Trophoblast cell (in vitro differentiated cells and primary cell): ENCODE measurements around the gene RASAL3.

Experiments used
- DNase-seq, 2 donors: peaks; one replicate each; pipeline ENCODE4 v3.0.0-alpha.2; 2016
- H2AFZ ChIP-seq: 2 replicates; pipeline ENCODE4 v1.6.1; 2013; ENCODE audit warnings: low read length, moderate library complexity, mild to moderate bottlenecking; ENCODE audit not compliant: insufficient read depth, poor library complexity
- H2AK5ac ChIP-seq: 2 replicates; pipeline ENCODE4 v1.6.1; 2013; ENCODE audit warnings: mild to moderate bottlenecking, low read length
- H2BK120ac ChIP-seq: 2 replicates; pipeline ENCODE4 v1.6.1; 2013; ENCODE audit warnings: low read length, mild to moderate bottlenecking, moderate library complexity; ENCODE audit not compliant: insufficient read depth, poor library complexity
- H2BK12ac ChIP-seq: 2 replicates; pipeline ENCODE4 v1.6.1; 2013; ENCODE audit warnings: mild to moderate bottlenecking, low read length, moderate library complexity
- H2BK5ac ChIP-seq: 2 replicates; pipeline ENCODE4 v1.6.1; 2013; ENCODE audit warnings: low read length, low read depth, moderate library complexity, mild to moderate bottlenecking; ENCODE audit not compliant: poor library complexity
- H3K14ac ChIP-seq: 2 replicates; pipeline ENCODE4 v1.6.1; 2013; ENCODE audit warnings: mild to moderate bottlenecking, low read length
- H3K18ac ChIP-seq: 2 replicates; pipeline ENCODE4 v1.6.1; 2013; ENCODE audit warnings: mild to moderate bottlenecking, low read length
- H3K23ac ChIP-seq: 2 replicates; pipeline ENCODE4 v1.6.1; 2013; ENCODE audit warnings: low read length
- H3K27ac ChIP-seq: 2 replicates; pipeline ENCODE4 v1.5.1; 2013; ENCODE audit warnings: low read depth, mild to moderate bottlenecking, inconsistent platforms, low read length, moderate library complexity
- H3K27me3 ChIP-seq: 2 replicates; pipeline ENCODE4 v1.6.1; 2013; ENCODE audit warnings: inconsistent platforms, mild to moderate bottlenecking, low read length, moderate library complexity; ENCODE audit not compliant: insufficient read depth
- H3K36me3 ChIP-seq, 2 experiments: 1 replicate in 1 of 2; 2 replicates in 1 of 2; pipeline ENCODE4 v1.6.1; 2013; ENCODE audit warnings: low read length in 2 of 2, mild to moderate bottlenecking in 2 of 2, moderate library complexity in 1 of 2; ENCODE audit not compliant: insufficient read depth in 2 of 2, control insufficient read depth in 1 of 2
- H3K4ac ChIP-seq: 2 replicates; pipeline ENCODE4 v1.6.1; 2013; ENCODE audit warnings: low read depth, mild to moderate bottlenecking, low read length, moderate library complexity
- H3K4me1 ChIP-seq, 2 experiments: 1 replicate in 1 of 2; 2 replicates in 1 of 2; pipeline ENCODE4 v1.6.1; 2013; ENCODE audit warnings: low read length in 2 of 2, mild to moderate bottlenecking in 2 of 2, moderate library complexity in 1 of 2; ENCODE audit not compliant: insufficient read depth in 2 of 2, control insufficient read depth in 1 of 2
- H3K4me2 ChIP-seq: 2 replicates; pipeline ENCODE4 v1.6.1; 2013; ENCODE audit warnings: inconsistent platforms, mild to moderate bottlenecking, low read length, moderate library complexity
- H3K4me3 ChIP-seq: 2 replicates; pipeline ENCODE4 v1.5.1; 2013; ENCODE audit warnings: mild to moderate bottlenecking, low read depth, low read length, inconsistent platforms
- H3K79me1 ChIP-seq: one replicate; pipeline ENCODE4 v1.6.1; 2013; ENCODE audit warnings: low read length
- H3K79me2 ChIP-seq: 2 replicates; pipeline ENCODE4 v1.6.1; 2013; ENCODE audit warnings: low read length, mild to moderate bottlenecking; ENCODE audit not compliant: control insufficient read depth, insufficient read depth, poor library complexity
- H3K9ac ChIP-seq: 2 replicates; pipeline ENCODE4 v1.6.1; 2013; ENCODE audit warnings: mild to moderate bottlenecking, low read length
- H3K9me3 ChIP-seq: 2 replicates; pipeline ENCODE4 v1.6.1; 2013; ENCODE audit warnings: low read depth, mild to moderate bottlenecking, control low read depth, inconsistent platforms, low read length; ENCODE audit not compliant: insufficient read depth
- H4K12ac ChIP-seq: 2 replicates; pipeline ENCODE4 v1.6.1; 2013; ENCODE audit warnings: low read depth, mild to moderate bottlenecking, low read length, moderate library complexity
- H4K8ac ChIP-seq: 2 replicates; pipeline ENCODE4 v1.6.1; 2013; ENCODE audit warnings: low read depth, mild to moderate bottlenecking, low read length, moderate library complexity
- H4K91ac ChIP-seq: one replicate; pipeline ENCODE4 v1.6.1; 2013; ENCODE audit warnings: low read depth, mild to moderate bottlenecking, low read length, moderate library complexity
- WGBS: extraction: QIAGEN DNeasy Blood & Tissue Kit; methylation state at CpG from one replicate; pipeline ENCODE4 v1.1.7; 2013; ENCODE audit warnings: missing lambda C conversion rate; ENCODE audit not compliant: insufficient read length, insufficient coverage; ENCODE audit errors: extremely low coverage; 5-methylcytosine and 5-hydroxymethylcytosine counted together

The RASAL3 gene

DNA sequence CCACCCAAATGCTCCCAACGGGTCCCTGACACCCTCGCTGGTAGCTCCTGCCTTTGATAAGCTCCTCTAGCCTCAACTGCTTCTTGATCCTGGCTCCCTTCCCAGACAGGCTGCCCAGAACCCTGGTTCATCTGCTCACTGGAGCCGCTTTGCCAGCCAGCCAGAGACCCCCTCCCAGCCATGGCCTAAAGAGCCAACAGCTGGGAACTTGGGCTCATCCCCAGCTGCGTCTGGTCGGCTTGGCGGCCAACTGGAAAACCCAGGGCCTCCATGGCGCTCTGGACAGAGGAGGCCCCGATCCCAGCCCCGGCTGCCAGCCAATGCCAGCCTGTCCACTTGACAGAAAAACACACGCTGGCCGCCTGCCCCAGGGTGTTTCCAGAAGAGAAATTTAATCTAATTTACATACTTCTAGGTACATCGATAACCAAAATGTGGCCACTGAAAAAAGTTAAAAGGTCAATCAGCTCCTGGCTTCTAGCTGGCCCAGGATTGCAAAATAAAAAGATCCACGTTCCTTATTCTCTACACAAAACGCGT is 42.6 kb downstream of the RASAL3 start:
- no CpG with 5 or more reads among the region's 15 CpGs for WGBS
- Histone ChIP-seq H3K27me3 (no peaks in the 10 kb centered on the region), H3K36me3 (peaks cover 44 to 49% of the 10 kb centered on the region in 2 experiments), H4K12ac (no peak overlapping the region), H3K4me2 (no peak overlapping the region), H3K79me2 (peaks cover 17% of the 10 kb centered on the region), H4K91ac (no peak overlapping the region), H2AFZ (no peak overlapping the region), H3K79me1 (peaks cover 5% of the 10 kb centered on the region), H2BK12ac (no peak overlapping the region), H3K23ac (no peak overlapping the region), H3K4me3 (no peak overlapping the region), H3K9ac (no peak overlapping the region), H2BK120ac (no peak overlapping the region), H3K18ac (no peak overlapping the region), H4K8ac (no peak overlapping the region), H3K14ac (no peak overlapping the region), H3K27ac (no peak overlapping the region), H2BK5ac (no peak overlapping the region), H2AK5ac (no peak overlapping the region), H3K4ac (no peak overlapping the region), H3K4me1 (peaks cover 7% of the 10 kb centered on the region in 2 experiments), H3K9me3 (peaks cover 8% of the 10 kb centered on the region)
- no peak for DNase-seq

DNA sequence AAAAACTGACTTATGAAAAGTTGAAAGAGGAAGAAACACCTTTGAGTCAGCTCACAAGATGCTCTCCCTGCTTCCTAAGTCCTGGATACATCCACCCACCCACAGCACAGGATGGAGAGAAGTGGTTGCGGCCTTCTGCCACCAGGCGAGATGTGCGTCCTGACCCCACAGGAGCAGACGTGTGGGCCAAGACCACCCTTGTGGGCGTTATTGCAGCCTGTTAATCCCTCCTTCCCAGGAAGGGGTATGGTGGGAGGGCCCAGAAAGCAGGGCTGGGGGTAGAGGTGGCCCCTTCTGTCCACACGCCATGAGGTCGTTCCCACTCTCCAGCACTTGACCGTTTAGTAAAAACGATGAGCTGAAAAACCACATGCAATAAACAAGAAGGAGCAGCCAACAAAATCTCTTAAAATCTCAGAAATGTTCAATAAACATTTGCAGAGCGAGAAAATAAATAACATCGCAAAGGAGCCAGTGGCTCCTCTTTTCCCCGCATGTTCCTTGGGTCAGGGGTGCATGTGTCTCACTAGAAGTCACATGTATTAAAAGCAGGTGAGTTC is 43.1 kb downstream of the RASAL3 start:
- Histone ChIP-seq H3K4ac (no peak overlapping the region), H3K18ac (no peak overlapping the region), H2BK12ac (no peak overlapping the region), H3K27me3 (no peaks in the 10 kb centered on the region), H3K4me2 (no peak overlapping the region), H3K79me1 (peaks cover 5% of the 10 kb centered on the region), H3K9me3 (peaks cover 8% of the 10 kb centered on the region), H2AFZ (no peak overlapping the region), H4K91ac (no peak overlapping the region), H4K12ac (no peak overlapping the region), H2AK5ac (no peak overlapping the region), H3K36me3 (peaks cover 41 to 45% of the 10 kb centered on the region in 2 experiments), H4K8ac (no peak overlapping the region), H3K23ac (no peak overlapping the region), H3K4me1 (peaks cover 7% of the 10 kb centered on the region in 2 experiments), H3K79me2 (peaks cover 18% of the 10 kb centered on the region), H2BK5ac (no peak overlapping the region), H3K9ac (no peak overlapping the region), H2BK120ac (no peak overlapping the region), H3K14ac (no peak overlapping the region), H3K4me3 (no peak overlapping the region), H3K27ac (no peak overlapping the region)
- no peak for DNase-seq
- no CpG with 5 or more reads among the region's 12 CpGs for WGBS

DNA sequence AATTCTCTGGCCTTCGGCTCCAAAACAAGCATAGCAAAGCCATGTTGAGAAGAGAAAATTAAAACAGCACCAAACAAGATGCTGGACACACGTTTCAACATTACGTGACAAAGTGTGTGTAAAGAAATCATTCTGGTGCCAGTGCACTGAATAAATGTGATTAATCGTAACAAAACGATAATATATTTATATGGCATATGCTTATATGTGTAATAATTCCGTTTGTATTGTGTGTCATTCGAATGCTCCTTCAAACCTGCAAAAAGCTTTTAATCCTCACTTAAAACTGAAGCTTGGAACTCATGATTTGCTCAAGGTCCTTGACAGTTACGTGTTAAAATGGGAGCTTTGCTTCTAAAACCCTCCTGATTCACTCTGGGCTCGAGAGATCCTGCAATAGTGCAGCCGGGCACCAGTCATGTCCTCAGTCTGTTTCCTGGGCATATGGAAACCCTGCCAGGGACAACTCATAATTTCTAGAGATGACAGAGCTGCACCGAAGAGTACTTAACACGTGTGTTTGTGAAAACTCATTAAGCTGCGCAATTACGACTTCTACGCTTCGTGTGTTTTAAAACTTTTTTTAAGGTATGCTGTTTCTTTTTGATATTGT is 44.8 kb downstream of the RASAL3 start:
- Histone ChIP-seq H2BK5ac (no peak overlapping the region), H2AFZ (no peak overlapping the region), H4K12ac (no peak overlapping the region), H3K4me3 (no peak overlapping the region), H3K23ac (no peak overlapping the region), H3K18ac (no peak overlapping the region), H2BK12ac (no peak overlapping the region), H4K8ac (no peak overlapping the region), H3K36me3 (peaks cover 26 to 38% of the 10 kb centered on the region in 2 experiments), H3K4me2 (peak overlapping the region; percentile 63), H3K4me1 (peaks cover 7% of the 10 kb centered on the region in 2 experiments), H3K79me2 (peaks cover 19% of the 10 kb centered on the region), H3K9me3 (peaks cover 8% of the 10 kb centered on the region), H3K79me1 (peaks cover 5% of the 10 kb centered on the region), H2BK120ac (no peak overlapping the region), H3K27me3 (no peaks in the 10 kb centered on the region), H3K27ac (no peak overlapping the region), H3K14ac (no peak overlapping the region), H3K4ac (no peak overlapping the region), H2AK5ac (no peak overlapping the region), H4K91ac (no peak overlapping the region), H3K9ac (no peak overlapping the region)
- WGBS: no CpG with 5 or more reads among the region's 16 CpGs
- no peak for DNase-seq

DNA sequence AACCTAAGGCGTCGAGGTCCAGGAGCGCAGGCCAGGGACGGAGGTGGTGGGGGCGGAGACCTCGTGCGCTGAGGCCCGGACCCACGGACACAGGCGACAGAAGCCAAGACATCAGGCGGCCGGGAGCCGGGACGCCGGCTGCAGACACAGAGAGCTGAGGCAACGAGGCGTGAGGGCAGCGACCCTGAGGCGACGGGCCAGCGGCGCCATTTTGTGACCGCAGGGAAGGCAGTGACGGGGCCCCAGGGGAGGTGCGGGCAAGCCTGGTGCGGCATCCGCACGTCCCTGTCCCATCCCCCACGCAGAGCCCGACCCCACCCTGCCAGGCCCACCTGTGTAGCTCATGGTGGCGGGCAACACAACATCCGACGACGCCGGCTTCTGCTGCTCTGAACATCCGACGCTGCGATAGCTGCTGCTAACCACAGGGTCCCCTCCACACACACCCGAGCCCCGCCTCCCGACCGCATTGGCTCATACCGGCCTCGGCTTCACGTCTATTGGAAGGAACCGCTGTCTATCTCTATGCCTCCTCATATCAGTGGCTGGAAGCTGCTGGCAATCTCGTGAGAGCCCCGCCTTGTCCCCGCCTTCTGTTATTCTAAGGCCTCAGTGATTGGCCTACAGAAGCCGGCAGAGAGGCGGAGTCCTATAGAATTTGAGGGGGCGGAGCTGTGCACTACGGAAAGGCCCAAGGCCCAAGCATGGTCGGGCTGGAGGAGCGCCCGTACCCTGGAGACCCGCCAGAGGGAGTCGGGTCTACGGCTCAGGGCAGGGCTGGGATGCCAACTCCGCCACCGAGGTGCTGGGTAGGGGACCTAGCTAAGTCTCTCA is 45.5 kb downstream of the RASAL3 start, which contains the start of gene AKAP8L:
TSS of gene AKAP8L (minus strand) at position 410 of the 834 bp plus-strand sequence. CDS start at position 345, 65 bp downstream.
- H3K23ac ChIP-seq: no peak within 1 kb of the TSS
- H4K91ac ChIP-seq: peak within 1 kb of the TSS; percentile 90
- H2BK120ac ChIP-seq: peak within 1 kb of the TSS; percentile 96
- peaks cover 5% of the 10 kb centered on the region for H3K79me1 ChIP-seq
- H2BK5ac ChIP-seq: peak within 1 kb of the TSS; percentile 70
- H2AFZ ChIP-seq: peak within 1 kb of the TSS; percentile 58
- H3K4ac ChIP-seq: peak within 1 kb of the TSS; percentile 99
- H3K9me3 ChIP-seq: peaks cover 6% of the 10 kb centered on the region
- H3K4me2 ChIP-seq: peak within 1 kb of the TSS; percentile 82
- peak within 1 kb of the TSS; percentile 60 for H4K12ac ChIP-seq
- peaks cover 7% of the 10 kb centered on the region in 2 experiments for H3K4me1 ChIP-seq
- H3K27me3 ChIP-seq: no peaks in the 10 kb centered on the region
- peak within 1 kb of the TSS; percentile 96 for H4K8ac ChIP-seq
- no CpG with 5 or more reads among the region's 61 CpGs for WGBS
- peaks cover 19 to 31% of the 10 kb centered on the region in 2 experiments for H3K36me3 ChIP-seq
- peak within 1 kb of the TSS; percentile 62 for H3K27ac ChIP-seq
- H2BK12ac ChIP-seq: no peak within 1 kb of the TSS
- peak within 1 kb of the TSS; percentile 90 for H3K4me3 ChIP-seq
- H2AK5ac ChIP-seq: peak within 1 kb of the TSS; percentile 73
- H3K14ac ChIP-seq: peak within 1 kb of the TSS; percentile 89
- peak within 1 kb of the TSS; percentile 99 for H3K18ac ChIP-seq
- peaks cover 19% of the 10 kb centered on the region for H3K79me2 ChIP-seq
- H3K9ac ChIP-seq: peak within 1 kb of the TSS; percentile 88
- peak; percentile 100 for DNase-seq
